ENCODE measurements around the gene GCNT1.

The GCNT1 gene

GRCh38 chr9:76444322-76444929, 14.6 kb upstream of the GCNT1 start:
- Histone ChIP-seq H3K4me3 (ENCODE audit: low read length) (no peak overlapping the region), H3K4me2 (ENCODE audit: low read length) (no peak overlapping the region), H3K27me3 (ENCODE audit: control insufficient read depth, low read length) (peaks cover 7% of the 10 kb centered on the region; the same call in 1 of the 2 replicates), H3K9me3 (ENCODE audit: control insufficient read depth, insufficient read depth, low read length) (no peaks in the 10 kb centered on the region), H3K4me1 (ENCODE audit: control insufficient read depth, low read length) (peaks cover 3% of the 10 kb centered on the region; the same call in 1 of the 2 replicates), H3K27ac (ENCODE audit: low read depth, low read length) (no peak overlapping the region), H3K9me2 (replicated peaks; ENCODE audit: control insufficient read depth, low read length) (no peaks in the 10 kb centered on the region), H3K79me2 (ENCODE audit: control insufficient read depth, low read length) (no peaks in the 10 kb centered on the region), H4K20me1 (ENCODE audit: control insufficient read depth, insufficient read depth, low read depth, low read length) (no peaks in the 10 kb centered on the region), H3K36me3 (ENCODE audit: control insufficient read depth, low read length) (no peaks in the 10 kb centered on the region), H3F3A (ENCODE audit: control insufficient read depth, insufficient read depth) (no peaks in the 10 kb centered on the region)
- TF ChIP-seq CTCF (IDR thresholded peaks at IDR 0.05; ENCODE audit: low read depth, low read length, poor library complexity, severe bottlenecking) (no peak), EZH2phosphoT487 (IDR thresholded peaks at IDR 0.05; ENCODE audit: borderline replicate concordance, low read length) (no peak)

GRCh38 chr9:76445976-76446375, 13.0 kb upstream of the GCNT1 start:
- no peaks in the 10 kb centered on the region for H3K9me2 ChIP-seq (replicated peaks; ENCODE audit: control insufficient read depth, low read length)
- H3K4me3 ChIP-seq (ENCODE audit: low read length) = no peak overlapping the region
- peaks cover 3% of the 10 kb centered on the region; the same call in 1 of the 2 replicates for H3K4me1 ChIP-seq (ENCODE audit: control insufficient read depth, low read length)
- no peak overlapping the region for H3K27ac ChIP-seq (ENCODE audit: low read depth, low read length)
- no peaks in the 10 kb centered on the region for H3F3A ChIP-seq (ENCODE audit: control insufficient read depth, insufficient read depth)
- no peak overlapping the region for H3K4me2 ChIP-seq (ENCODE audit: low read length)
- H3K36me3 ChIP-seq (ENCODE audit: control insufficient read depth, low read length) = no peaks in the 10 kb centered on the region
- no peaks in the 10 kb centered on the region for H3K79me2 ChIP-seq (ENCODE audit: control insufficient read depth, low read length)
- TF ChIP-seq CTCF (IDR thresholded peaks at IDR 0.05; ENCODE audit: low read depth, low read length, poor library complexity, severe bottlenecking) (no peak), EZH2phosphoT487 (IDR thresholded peaks at IDR 0.05; ENCODE audit: borderline replicate concordance, low read length) (no peak)
- peaks cover 7% of the 10 kb centered on the region; the same call in 1 of the 2 replicates for H3K27me3 ChIP-seq (ENCODE audit: control insufficient read depth, low read length)
- H3K9me3 ChIP-seq (ENCODE audit: control insufficient read depth, insufficient read depth, low read length) = no peaks in the 10 kb centered on the region
- no peaks in the 10 kb centered on the region for H4K20me1 ChIP-seq (ENCODE audit: control insufficient read depth, insufficient read depth, low read depth, low read length)

GRCh38 chr9:76448501-76448900, 10.5 kb upstream of the GCNT1 start:
- Histone ChIP-seq H3K36me3 (ENCODE audit: control insufficient read depth, low read length) (no peaks in the 10 kb centered on the region), H3K4me3 (ENCODE audit: low read length) (no peak overlapping the region), H3K9me3 (ENCODE audit: control insufficient read depth, insufficient read depth, low read length) (no peaks in the 10 kb centered on the region)

More at GRCh38 chr9:76448501-76448900, 10.5 kb upstream of the GCNT1 start:
- Histone ChIP-seq H3K4me1 (ENCODE audit: control insufficient read depth, low read length) (peaks cover 12% of the 10 kb centered on the region; the same call in 1 of the 2 replicates), H3K4me2 (ENCODE audit: low read length) (no peak overlapping the region), H3K27ac (ENCODE audit: low read depth, low read length) (no peak overlapping the region), H3K79me2 (ENCODE audit: control insufficient read depth, low read length) (no peaks in the 10 kb centered on the region), H3K9me2 (replicated peaks; ENCODE audit: control insufficient read depth, low read length) (no peaks in the 10 kb centered on the region), H3F3A (ENCODE audit: control insufficient read depth, insufficient read depth) (no peaks in the 10 kb centered on the region), H3K27me3 (ENCODE audit: control insufficient read depth, low read length) (peaks cover 5% of the 10 kb centered on the region; the same call in 1 of the 2 replicates), H4K20me1 (ENCODE audit: control insufficient read depth, insufficient read depth, low read depth, low read length) (no peaks in the 10 kb centered on the region)
- no peak for TF ChIP-seq EZH2phosphoT487 (IDR thresholded peaks at IDR 0.05; ENCODE audit: borderline replicate concordance, low read length)
- TF ChIP-seq CTCF (IDR thresholded peaks at IDR 0.05; ENCODE audit: low read depth, low read length, poor library complexity, severe bottlenecking) = no peak

Measured in DOHH2 (cell line).